ENCODE data around the gene RAPGEF2.
A peak's percentile ranks its signal among the peaks of the same experiment; 100 is the strongest.
"Not testable (repeated sequence)": the region's sequence is repeated elsewhere in the genome, so short reads cannot be mapped to it uniquely, and the experiment has no call there.

Gene RAPGEF2

DNA sequence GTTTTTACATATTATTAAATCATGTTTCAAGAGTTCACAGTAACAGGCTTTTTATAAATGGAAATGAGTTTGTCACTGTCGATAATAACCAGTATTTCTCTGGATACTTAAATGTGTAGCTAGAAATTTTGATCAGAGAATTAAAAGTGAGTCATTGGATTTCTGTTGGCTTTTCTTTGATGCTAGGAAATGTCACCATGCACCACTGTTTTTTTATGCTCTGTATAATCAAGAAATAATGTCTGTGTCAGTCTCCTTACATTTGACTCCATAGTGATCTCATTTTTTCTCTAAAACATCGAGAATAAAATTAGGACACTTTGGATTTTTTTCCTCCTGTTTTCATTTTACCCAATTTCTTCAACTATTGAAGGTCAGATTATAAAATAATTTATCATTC is 234.2 kb downstream of the RAPGEF2 start:
- no peak for DNase-seq

DNA sequence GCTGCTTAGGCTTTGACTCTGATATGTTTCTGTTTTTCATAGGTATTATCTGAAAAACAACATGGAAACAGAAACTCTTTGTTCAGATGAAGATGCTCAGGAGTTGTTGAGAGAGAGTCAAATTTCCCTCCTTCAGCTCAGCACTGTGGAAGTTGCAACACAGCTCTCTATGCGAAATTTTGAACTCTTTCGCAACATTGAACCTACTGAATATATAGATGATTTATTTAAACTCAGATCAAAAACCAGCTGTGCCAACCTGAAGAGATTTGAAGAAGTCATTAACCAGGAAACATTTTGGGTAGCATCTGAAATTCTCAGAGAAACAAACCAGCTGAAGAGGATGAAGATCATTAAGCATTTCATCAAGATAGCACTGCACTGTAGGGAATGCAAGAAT is 238.6 kb downstream of the RAPGEF2 start:
- peak; percentile 52 for DNase-seq

DNA sequence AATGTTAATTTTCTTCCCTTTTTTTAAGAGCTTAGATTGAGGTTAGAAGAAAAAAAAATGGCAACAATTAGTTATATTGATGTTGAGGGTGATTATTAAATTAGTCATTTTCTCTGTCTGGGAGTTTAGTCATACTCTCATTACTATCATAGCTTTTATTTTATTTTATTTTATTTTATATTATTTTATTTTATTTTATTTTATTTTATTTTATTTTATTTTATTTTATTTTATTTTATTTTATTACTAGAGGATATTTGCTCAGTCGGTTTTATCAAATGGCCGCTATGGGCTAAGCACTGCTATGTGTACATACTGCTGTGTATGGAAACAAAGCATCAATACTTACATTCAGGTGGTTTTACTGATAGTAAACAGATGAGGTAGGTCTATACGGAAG is 239.5 kb downstream of the RAPGEF2 start:
- DNase-seq: no peak

DNA sequence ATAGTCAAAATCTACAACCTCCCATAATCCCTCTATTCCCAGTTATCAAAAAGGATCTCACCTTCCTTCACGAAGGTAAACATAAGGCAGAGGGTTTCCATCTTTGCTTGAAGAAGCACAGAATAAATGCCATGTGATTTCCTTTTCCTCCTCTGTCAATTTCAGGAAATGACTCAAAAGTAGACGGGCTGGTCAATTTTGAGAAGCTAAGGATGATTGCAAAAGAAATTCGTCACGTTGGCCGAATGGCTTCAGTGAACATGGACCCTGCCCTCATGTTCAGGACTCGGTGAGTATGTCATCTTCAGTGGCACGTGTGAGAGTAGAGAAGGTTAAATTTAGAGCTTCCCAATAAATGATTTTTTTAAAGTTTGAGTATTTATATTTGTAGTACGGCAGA is 240.2 kb downstream of the RAPGEF2 start:
- DNase-seq: no peak

DNA sequence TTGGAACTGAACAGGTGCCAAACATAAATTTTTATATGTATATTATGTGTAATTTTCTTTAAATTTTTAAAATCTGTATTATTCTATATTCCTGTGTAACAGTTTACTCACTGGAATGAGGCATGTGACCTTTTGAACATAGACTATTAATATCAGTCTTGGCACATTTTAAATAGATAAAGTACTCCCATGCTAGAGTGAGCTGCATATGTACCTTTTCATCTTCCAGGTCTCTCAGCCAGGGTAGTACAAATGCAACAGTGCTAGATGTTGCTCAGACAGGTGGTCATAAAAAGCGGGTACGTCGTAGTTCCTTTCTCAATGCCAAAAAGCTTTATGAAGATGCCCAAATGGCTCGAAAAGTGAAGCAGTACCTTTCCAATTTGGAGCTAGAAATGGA is 242.0 kb downstream of the RAPGEF2 start:
- DNase-seq: no peak

DNA sequence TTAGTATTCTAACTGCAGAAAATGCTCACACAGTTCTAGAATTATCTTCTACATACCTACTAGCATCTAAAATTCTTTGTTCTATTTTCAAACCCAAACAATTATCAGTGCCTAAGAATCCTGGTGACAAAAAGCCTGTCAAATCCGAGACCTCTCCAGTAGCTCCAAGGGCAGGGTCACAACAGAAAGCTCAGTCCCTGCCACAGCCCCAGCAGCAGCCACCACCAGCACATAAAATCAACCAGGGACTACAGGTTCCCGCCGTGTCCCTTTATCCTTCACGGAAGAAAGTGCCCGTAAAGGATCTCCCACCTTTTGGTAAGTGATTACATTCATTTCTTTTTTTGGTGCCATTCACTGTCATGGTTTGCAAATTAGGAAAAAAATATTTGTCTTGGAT is 243.8 kb downstream of the RAPGEF2 start:
- no peak for DNase-seq

DNA sequence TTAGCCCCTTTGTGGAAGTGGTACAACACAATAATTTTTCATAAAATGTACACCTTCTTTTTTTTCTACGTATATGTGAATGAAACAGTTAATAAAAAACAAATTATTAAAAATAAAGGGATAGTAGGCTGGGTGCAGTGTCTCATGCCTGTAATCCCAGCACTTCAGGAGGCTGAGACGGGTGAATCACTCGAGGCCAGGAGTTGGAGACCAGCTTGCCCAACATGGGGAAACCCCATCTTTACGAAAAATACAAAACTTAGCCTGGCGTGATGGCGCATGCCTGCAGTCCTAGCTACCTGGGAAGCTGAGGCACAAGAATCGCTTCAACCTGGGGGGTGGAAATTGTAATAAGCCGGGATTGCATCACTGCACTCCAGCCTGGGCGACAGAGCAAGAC is 244.9 kb downstream of the RAPGEF2 start:
- DNase-seq: no peak

DNA sequence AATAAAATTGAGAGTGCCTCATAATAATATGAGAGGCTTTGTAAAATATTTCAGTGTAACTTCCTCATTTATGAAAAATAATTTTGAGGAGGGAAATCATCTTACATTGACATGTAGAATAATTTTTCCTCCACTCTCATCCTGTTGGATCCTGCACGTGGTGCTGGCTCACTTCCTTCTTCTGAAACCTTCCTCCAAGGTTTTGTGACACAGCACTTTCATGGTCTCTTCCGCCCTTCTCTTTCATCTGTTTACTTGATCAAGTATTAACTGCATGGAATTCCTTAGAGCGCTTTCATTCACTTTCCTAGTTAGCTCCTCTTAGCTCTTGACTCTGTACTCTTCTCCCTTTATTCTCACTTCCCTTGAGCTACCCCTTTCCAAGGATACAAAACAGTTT is 246.5 kb downstream of the RAPGEF2 start:
- peak; percentile 12 for DNase-seq

DNA sequence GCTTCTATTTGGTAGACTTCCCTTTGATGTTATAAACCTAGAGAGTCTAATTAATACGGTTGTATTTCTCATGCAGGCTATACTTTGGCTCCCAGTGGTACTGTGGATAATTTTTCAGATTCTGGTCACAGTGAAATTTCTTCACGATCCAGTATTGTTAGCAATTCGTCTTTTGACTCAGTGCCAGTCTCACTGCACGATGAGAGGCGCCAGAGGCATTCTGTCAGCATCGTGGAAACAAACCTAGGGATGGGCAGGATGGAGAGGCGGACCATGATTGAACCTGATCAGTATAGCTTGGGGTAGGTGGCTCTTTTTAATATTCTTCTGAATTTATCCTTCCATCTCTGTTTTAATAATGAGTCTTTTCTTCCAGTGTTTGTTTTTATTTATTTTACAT is 249.7 kb downstream of the RAPGEF2 start:
- DNase-seq: no peak

DNA sequence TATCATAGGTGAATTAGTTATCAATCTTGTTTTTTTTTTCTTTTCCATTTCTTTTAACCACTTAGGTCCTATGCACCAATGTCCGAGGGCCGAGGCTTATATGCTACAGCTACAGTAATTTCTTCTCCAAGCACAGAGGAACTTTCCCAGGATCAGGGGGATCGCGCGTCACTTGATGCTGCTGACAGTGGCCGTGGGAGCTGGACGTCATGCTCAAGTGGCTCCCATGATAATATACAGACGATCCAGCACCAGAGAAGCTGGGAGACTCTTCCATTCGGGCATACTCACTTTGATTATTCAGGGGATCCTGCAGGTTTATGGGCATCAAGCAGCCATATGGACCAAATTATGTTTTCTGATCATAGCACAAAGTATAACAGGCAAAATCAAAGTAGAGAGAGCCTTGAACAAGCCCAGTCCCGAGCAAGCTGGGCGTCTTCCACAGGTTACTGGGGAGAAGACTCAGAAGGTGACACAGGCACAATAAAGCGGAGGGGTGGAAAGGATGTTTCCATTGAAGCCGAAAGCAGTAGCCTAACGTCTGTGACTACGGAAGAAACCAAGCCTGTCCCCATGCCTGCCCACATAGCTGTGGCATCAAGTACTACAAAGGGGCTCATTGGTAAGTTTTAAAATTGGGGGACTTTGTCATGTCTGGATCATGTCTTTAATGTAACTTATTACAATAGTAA is 250.7 kb downstream of the RAPGEF2 start:
- no peak for DNase-seq

DNA sequence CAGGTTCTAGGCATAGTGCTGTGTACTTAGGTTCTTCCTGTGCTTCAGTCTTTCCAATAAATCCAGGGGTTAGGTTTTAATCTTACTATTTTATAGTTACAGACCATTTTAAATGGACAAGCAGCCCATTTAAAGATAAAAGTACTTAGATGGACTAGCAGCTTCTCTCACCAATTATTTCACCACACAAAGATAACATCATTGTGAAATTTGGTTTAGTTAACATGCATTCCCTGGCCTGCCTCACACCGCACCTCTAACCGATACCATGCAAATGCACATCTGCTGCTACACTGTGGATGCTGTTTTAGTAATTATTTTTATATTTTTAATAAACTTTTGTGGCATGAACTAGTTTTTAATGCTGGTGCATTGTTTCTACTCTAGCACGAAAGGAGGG is 252.6 kb downstream of the RAPGEF2 start:
- peak; percentile 59 for DNase-seq

DNA sequence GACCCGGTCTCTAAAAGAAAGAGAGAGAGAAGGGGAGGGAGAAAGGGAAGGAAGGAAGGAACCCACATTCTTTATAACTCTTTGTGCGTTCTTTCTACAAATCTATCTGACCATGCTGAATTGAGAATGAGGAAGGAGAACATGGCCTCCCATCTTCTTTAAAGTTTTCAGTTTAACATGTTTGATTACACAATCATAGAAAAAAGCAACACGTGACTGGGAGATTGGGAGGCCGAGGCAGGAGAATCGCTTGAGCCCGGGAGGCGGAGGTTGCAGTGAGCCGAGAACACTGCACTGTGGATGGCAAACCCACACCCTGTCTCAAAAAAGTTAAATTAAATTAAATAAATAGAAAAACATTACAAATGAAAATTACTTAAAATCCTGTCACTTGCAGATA is 254.5 kb downstream of the RAPGEF2 start:
- DNase-seq: no peak

DNA sequence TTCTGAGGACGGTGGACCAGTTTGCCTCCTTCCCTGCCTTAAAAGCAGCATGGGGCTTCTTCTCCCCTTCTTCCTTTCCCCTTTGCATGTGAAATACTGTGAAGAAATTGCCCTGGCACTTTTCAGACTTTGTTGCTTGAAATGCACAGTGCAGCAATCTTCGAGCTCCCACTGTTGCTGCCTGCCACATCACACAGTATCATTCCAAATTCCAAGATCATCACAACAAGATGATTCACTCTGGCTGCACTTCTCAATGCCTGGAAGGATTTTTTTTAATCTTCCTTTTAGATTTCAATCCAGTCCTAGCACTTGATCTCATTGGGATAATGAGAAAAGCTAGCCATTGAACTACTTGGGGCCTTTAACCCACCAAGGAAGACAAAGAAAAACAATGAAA is 255.3 kb downstream of the RAPGEF2 start:
- no peak for DNase-seq

DNA sequence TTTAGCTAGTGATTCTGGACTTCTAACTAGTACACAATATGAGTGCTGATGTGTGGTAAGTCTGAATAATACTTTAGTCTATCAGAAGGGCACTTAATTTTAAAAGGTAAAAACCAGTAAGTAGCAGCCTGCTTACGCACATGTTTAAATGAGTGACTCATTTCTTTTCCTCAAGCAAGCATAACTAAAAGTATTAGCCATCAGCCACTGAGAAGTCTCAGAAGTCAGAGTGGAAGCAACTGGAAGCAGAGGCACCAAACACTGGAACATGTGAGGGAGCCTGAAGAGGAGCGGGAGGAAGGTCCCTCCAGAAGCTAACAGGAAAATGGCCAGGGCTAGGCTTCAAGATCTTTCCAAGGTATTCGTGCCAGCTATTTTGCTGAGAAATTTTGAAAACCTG is 257.7 kb downstream of the RAPGEF2 start:
- no peak for DNase-seq

DNA sequence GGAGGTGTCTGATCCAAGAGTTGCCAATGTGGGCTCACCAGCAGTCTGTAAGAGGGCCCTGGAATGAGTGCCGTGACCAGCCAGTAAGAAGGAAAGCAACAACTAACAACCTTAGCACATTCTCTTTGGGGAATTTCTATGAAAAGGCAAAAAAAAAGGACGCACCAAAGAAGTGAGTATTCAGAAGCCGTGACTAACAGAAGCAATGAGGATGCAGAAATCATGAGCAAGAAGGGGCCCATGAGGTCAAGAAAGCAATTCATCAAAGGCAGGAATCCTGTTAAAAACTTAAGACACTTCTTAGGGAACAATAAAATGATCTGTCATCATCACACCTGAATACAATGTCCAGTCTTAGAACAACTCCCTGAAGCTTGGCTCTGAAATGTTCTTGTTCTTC is 260.5 kb downstream of the RAPGEF2 start:
- DNase-seq: no peak

DNA sequence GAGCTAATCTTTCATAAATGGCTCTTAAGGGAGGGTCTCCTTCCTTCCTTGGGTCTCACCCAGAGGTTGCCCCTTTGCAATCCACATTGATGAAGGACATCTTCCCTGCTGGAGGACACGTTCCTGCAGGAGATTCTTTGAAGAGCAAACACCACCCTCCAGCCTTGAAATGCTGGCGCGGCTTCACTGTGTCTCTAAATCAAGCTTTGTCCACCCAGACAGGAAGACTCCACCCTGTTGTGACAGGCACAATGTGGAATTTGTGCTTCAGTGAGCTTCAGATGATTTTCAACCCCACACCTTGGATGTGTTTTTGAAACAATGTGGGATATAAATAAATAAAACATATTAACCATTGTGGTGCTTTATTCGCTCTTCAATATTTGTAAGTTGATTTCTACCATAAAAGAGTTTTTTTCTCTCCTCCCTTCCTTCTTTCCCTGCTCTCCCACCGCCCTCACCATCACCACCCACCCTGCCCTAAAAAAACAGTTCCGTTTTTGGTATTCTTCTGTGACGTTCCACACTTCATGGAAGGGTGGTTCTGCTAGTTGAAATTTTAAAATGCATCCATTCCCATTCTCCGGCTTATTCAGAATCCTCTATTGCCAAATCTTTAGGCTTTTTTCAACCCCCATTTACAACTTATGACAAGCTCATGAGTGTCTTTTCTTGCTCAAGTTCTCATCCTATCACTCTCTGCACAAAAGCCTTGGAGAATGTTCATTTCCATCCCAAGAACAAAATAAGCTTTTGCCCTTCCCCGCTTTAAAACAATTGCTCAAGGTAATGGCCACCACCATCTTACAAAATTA is 264.3 kb downstream of the RAPGEF2 start:
- no peak for DNase-seq

DNA sequence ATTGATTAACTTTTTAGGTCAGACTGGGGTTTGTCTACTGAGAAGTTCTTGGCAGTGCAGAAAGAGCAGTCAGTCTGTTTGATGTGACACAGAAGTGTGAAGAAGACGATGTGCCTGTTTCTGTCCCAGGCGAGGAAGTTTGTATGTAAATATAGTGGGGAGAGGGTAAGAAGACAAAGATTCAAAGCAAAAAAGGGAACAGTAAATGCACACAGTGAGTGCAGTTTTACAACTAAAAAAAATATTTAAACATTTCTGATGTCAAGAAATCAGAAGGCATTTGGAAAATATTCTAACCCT is 264.9 kb downstream of the RAPGEF2 start:
- DNase-seq: no peak

DNA sequence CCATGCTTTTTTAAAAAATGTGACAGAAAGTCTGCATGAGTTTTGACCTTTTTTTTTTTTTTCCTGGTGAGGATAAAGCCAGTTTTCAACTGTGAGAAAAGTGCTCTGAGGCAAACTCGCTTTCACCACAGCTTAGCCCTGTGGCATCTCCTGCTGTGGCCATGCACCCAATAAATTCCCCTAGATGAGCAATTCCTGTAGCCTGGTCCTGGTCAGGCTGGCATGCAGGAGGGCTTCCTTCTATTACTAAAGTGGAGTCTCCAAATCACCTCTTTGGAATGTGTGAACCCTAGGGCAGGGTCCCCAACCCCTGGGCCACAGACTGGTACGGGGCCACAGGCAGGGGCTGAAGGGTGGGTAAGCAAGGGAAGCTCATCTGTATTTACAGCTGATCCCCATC is 265.4 kb downstream of the RAPGEF2 start:
- DNase-seq: no peak

DNA sequence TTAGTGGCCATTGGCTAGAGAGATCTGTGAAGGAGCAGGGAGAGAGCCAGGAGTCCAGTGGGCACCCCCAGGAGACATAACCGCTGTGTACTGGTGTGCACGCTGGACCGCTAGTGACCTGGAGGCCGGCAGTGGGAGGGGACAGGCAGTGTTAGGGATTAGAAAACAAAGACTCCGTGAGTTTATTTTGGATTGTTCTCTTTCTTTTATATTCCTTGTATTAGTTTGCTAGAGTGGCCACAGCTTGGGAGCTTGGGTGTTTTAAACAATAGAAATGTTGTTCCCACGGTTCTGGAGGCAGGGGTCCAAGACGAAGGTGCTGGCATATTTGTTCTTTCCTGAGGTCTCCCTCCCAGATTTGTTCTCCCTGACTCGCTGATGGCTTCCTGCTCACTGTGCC is 266.4 kb downstream of the RAPGEF2 start:
- DNase-seq: no peak

DNA sequence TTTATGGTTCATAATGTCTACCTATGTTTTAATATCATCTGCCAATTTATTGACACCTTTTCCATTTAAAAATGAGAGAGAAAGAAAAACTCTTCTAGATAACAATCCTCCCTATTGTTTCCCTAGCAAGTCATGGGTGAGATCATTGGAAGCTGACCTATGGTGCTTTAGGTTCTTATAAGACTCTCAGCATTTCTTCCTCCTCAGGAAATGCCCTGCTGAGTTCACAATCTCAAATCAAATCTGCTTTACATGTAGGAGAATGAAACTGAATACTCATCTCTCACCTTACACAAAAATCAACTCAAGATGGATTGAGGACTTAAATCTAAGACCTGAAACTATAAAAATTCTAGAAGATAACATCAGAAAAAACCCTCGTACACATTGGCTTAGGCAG is 267.4 kb downstream of the RAPGEF2 start:
- DNase-seq: no peak

DNA sequence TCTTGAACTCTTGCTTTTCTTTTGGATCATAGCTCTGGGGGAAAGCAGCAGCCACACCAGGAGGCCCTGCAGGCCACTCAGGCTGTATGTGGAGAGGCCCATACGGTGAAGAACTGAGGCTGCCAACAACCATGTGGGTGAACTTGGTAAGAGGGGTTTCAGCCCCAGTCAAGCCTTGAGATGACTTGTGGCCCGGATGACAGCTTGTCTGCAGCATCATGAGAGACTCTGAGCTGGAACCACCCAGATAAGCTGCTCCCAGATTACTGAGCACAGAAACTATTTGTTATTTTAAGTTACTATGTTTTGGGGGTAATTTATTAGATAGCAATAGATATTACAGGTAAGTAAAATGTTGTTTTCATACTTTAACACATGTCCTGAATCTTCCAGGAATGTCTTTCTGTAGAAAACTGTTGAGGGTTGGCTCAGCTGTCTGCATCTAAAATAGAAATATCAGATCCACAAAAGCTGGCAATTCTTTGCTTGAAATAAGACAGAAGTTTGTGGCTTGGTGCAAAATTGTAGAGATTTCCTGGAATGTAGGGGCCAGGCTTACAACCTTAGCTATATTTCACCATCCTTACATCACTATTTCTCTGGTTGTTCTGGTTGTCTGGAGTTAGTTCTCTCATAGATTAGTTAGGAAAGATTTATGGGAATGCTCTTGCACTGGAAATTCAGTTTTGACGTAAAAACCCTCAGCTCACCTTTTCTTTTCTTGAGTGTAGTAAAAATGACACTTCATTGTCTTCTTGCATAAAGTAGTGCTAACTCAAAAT is 272.1 kb downstream of the RAPGEF2 start:
- no peak for DNase-seq

DNA sequence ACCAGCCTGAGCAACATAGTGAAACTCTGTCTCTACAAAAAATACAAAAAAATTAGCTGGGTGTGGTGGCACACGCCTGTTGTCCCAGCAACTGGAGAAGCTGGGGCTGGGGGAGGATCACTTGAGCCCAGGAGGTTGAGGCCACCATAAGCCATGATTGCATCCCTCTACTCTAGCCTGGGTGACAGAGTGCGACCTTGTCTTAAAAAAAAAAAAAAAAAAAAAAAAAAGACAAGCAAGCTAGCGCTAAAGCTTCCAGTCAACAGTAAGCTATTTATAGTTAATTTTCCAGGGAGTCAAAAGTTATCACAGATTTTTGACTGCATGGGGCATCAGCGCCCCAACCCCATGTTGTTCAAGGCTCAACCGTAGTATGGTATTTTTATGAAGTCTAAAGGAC is 273.4 kb downstream of the RAPGEF2 start:
- DNase-seq: no peak

DNA sequence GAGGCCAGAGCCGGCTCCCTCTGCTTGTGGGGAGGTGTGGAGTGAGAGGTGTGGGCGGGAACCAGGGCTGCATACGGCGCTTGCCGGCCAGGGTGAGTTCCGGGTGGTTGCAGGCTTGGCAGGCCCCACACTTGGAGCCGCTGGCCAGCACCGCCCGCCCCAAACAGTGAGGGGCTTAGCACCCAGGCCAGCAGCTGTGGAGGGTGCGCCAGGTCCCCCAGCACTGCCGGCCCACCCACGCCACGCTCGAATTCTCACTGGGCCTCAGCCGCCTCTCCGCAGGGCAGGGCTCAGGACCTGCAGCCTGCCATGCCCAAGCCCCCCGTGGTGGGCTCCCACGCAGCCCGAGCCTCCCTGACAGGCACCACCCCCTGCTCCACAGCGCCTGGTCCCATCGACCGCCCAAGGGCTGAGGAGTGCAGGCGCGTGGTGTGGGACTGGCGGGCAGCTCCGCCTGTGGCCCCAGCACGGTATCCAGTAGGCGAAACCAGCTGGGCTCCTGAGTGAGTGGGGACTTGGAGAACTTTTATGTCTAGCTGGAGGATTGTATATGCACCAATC is 275.3 kb downstream of the RAPGEF2 start:
- no peak for DNase-seq

DNA sequence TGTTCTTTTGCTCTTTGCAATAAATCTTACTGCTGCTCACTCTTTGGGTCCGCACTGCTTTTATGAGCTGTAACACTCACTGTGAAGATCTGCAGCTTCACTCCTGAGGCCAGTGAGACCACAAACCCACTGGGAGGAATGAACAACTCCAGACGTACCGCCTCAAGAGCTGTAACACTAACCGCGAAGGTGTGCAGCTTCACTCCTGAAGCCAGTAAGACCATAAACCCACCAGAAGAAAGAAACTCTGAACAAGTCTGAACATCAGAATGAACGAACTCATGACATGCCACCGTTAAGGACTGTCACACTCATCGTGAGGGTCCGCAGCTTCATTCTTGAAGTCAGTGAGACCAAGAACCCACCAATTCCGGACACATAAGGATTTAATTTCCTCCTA is 276.2 kb downstream of the RAPGEF2 start:
- DNase-seq: not testable (repeated sequence)

Measured in hematopoietic multipotent progenitor cell treated with erythropoietin and hydrocortisone succinate and interleukin-3 and kit ligand, for 4 days (in vitro differentiated cells).